GM12891 (cell line): ENCODE results near the gene NRTN. TPM values are rescaled to one million over a fixed set of nuclear protein-coding genes. Genes with fewer than 3 reads are reported as not detected.
"Not testable (repeated sequence)": the region's sequence is repeated elsewhere in the genome, so short reads cannot be mapped to it uniquely, and the experiment has no call there.

Experiments used
- DNase-seq: peaks from one replicate; pipeline ENCODE4 v3.0.0; 2011; ENCODE audit warnings: low spot score; ENCODE audit not compliant: insufficient read length
- FAIRE-seq: peaks from 2 replicates; lab custom pipeline; 2011; peaks lifted over from hg19 to GRCh38; lab: Jason Lieb, UNC
- PAX5 ChIP-seq: IDR thresholded peaks from 2 replicates; pipeline ENCODE4 v1.6.1; 2011; ENCODE audit warnings: low read length, moderate library complexity, mild to moderate bottlenecking; ENCODE audit not compliant: insufficient read depth, severe bottlenecking
- POLR2A ChIP-seq: IDR thresholded peaks from 2 replicates; pipeline ENCODE4 v1.6.1; 2011; ENCODE audit warnings: low read depth, low read length, control low read depth
- POLR2AphosphoS5 ChIP-seq: IDR thresholded peaks from 2 replicates; pipeline ENCODE4 v1.6.1; 2011; ENCODE audit warnings: low read depth, low read length, control low read depth
- POU2F2 ChIP-seq: IDR thresholded peaks from 2 replicates; pipeline ENCODE4 v1.6.1; 2011; ENCODE audit warnings: low read depth, mild to moderate bottlenecking, control low read depth, low read length, moderate library complexity
- SPI1 ChIP-seq: IDR thresholded peaks from 2 replicates; pipeline ENCODE4 v1.6.1; 2011; ENCODE audit warnings: low read depth, low read length, control low read depth
- TAF1 ChIP-seq: IDR thresholded peaks from 2 replicates; pipeline ENCODE4 v1.6.1; 2011; ENCODE audit warnings: low read depth, low read length, control low read depth
- polyA plus RNA-seq: library from polyadenylated mRNA; unstranded; fragments of >200 nt; gene quantifications from one replicate; pipeline ENCODE4 v1.2.1, GENCODE V29; 2012; ENCODE audit warnings: low read depth, missing spikeins, inconsistent platforms; ENCODE audit not compliant: missing spikeins

The NRTN gene
- 0.08 TPM for polyA plus RNA-seq

GRCh38 chr19:5804516-5805461 lies at the start of gene NRTN:
TSS of gene NRTN (plus strand) at chr19:5805067. CDS start at chr19:5824166, 19,099 bp downstream.
- FAIRE-seq (no peak), DNase-seq (peak; percentile 68)
- TF ChIP-seq POU2F2 (no peak), SPI1 (no peak), POLR2AphosphoS5 (no peak), PAX5 (no peak), TAF1 (no peak), POLR2A (no peak)

- FAIRE-seq (no peak), DNase-seq (no peak)
- no peak for TF ChIP-seq POLR2AphosphoS5
- TF ChIP-seq TAF1 = no peak
- TF ChIP-seq POLR2A = no peak
- no peak for TF ChIP-seq POU2F2
Observed at GRCh38 chr19:5762608-5763217, 42.2 kb upstream of the NRTN start.

- no peak for DNase-seq
- TF ChIP-seq POU2F2 (no peak), PAX5 (no peak), SPI1 (no peak), POLR2A (no peak), POLR2AphosphoS5 (no peak), TAF1 (no peak)
Observed at GRCh38 chr19:5765220-5765619, 39.6 kb upstream of the NRTN start.

GRCh38 chr19:5767949-5768348 lies 36.9 kb upstream of the NRTN start:
- TF ChIP-seq POLR2A = no peak
- no peak for TF ChIP-seq POU2F2
- TF ChIP-seq POLR2AphosphoS5 = no peak
- no peak for TF ChIP-seq SPI1
- no peak for TF ChIP-seq PAX5
- no peak for TF ChIP-seq TAF1
- DNase-seq (no peak), FAIRE-seq (no peak)

More at GRCh38 chr19:5765220-5765619, 39.6 kb upstream of the NRTN start:
- no peak for FAIRE-seq

DNA sequence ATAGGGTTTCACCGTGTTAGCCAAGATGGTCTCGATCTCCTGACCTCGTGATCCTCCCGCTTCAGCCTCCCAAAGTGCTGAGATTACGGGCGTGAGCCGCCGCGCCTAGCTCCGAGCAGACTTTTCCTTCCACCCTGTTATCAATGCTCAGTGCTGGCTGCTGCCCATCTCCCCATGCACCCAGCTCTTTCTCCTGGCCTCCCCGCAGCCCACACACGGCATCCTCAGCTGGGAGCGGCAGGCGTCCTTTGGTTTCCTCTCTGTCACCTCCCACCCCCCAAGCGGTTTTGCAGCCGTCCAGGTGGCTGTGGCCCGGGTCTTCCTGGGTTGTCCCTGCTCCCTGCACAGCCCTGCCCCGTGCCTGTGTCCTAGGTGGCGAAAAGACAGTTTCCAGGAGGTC lies 32.5 kb upstream of the NRTN start:
- no peak for FAIRE-seq
- TF ChIP-seq POU2F2 = no peak
- TF ChIP-seq SPI1 = no peak
- no peak for TF ChIP-seq POLR2A
- TF ChIP-seq PAX5 = no peak
- no peak for DNase-seq

- TF ChIP-seq POU2F2 = no peak
- TF ChIP-seq POLR2A = no peak
- DNase-seq = no peak
Observed at GRCh38 chr19:5773276-5773675, 31.6 kb upstream of the NRTN start.

DNA sequence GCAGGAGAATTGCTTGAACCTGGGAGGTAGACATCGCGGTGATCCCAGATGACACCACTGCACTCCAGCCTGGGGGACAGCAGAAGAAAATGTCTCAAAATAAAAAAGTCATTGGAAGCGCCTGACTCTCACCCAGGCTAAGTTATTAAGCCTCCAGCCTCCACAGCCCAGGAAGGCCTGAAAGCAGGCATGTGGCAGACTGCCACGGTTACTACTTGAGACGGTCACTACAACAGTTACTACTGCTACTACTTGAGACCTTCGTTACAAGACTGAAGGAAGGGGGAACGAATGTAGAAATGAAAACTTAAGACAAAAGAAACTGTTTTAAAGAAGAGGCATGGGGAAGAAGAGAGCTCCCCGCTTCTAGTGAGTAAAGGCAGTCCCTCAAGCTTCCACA lies 29.9 kb upstream of the NRTN start:
- DNase-seq (no peak), FAIRE-seq (no peak)
- TF ChIP-seq POLR2A (no peak), PAX5 (no peak), TAF1 (no peak), POU2F2 (no peak), POLR2AphosphoS5 (no peak), SPI1 (no peak)

More at GRCh38 chr19:5773276-5773675, 31.6 kb upstream of the NRTN start:
- FAIRE-seq = no peak

DNA sequence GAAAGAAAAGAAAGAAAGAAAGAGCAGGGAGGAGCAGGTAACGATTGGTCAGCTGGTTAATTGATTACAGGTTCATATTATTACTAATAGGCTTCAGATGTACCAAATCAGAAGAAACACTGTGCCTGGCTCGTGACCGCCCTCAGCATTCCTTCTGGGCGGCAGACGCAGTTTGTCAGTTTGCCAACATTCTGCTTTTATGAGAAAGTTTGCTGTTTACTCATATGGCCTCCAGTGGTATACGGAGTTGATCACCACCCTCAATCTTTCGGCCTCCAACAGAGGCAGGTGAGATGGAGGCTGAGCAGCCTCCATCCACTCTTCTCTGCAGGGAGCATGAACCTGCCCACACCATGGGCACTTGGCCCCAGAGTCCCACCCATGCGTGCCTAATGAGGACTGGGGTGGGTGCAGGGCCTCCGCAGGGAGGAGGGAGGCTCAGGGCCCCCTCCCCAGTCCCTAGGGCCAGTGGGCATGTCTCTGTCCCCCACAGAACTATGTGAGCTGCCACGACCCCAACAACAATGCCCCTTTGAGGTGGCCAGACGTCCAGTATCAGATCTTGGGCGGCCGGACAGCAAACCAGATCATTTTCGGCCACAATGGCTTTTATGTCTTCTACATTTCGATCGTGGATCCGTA lies 29.1 kb upstream of the NRTN start:
- TF ChIP-seq POU2F2 (no peak), PAX5 (no peak), POLR2AphosphoS5 (no peak), SPI1 (no peak), POLR2A (no peak), TAF1 (no peak)
- FAIRE-seq (no peak), DNase-seq (no peak)

DNA sequence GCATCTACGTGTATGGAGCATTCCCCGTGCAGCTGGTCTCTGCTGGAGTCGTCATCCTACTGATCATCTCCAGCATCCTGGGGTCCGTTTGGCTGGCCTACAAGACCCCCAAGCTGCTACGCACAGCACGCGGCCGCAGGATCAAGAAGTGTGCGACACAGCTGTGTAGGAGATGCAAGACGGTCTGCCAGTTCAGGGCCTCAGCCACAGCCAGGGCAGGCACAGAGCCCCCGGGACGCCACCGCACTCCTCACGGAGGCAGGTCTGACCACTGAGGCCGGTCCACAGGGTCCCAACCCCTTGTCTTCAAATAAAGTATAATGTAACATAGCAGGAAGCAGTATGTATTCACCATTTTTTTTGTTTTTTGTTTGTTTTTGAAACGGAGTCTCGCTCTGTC lies 26.5 kb upstream of the NRTN start:
- DNase-seq (no peak), FAIRE-seq (no peak)
- no peak for TF ChIP-seq POLR2AphosphoS5
- TF ChIP-seq POU2F2 = no peak
- no peak for TF ChIP-seq POLR2A
- TF ChIP-seq TAF1 = no peak
- no peak for TF ChIP-seq SPI1
- TF ChIP-seq PAX5 = no peak

DNA sequence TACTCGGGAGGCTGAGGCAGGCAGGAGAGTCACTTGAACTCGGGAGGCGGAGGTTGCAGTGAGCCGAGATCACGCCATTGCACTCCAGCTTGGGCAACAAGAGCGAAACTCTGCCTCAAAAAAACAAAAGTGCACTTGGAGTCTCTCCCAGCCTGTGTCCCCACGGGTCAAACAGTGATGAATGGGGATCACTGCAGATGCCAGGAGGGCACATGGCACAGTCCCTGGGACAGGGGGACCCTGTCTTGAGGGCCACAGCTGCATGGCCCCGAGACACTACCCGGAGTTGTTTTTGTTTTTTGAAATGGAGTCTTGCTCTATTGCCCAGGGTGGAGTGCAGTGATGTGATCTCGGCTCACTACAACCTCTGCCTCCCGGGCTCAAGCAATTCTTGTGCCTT lies 24.0 kb upstream of the NRTN start:
- DNase-seq, FAIRE-seq: not testable (repeated sequence)
